Lower leg skin (tissue), 4 donors: ENCODE data around the gene FUBP1. TPM values are rescaled to one million over a fixed set of nuclear protein-coding genes. Genes with fewer than 3 reads are reported as not detected.

ENCODE experiments used
- DNase-seq, 2 donors: peaks; one replicate each; pipeline ENCODE4 v3.0.0-alpha.2; 2019; ENCODE audit warnings: low spot score in 2 of 2
- H3K4me3 ChIP-seq: fragments of 200-600 bp; sonication (generic); 2 replicates; pipeline ENCODE4 v1.5.1; 2017; ENCODE audit warnings: mild to moderate bottlenecking, low read depth; ENCODE audit not compliant: poor library complexity, severe bottlenecking
- CTCF ChIP-seq, 3 donors: fragments of 450-650 bp; IDR thresholded peaks; one replicate each; pipeline ENCODE4 v1.5.1; 2016; ENCODE audit warnings: antibody characterized with exemption in 3 of 3, mild to moderate bottlenecking in 3 of 3, moderate library complexity in 2 of 3
- POLR2A ChIP-seq, 2 donors: fragments of 450-650 bp; IDR thresholded peaks; one replicate each; pipeline ENCODE4 v1.6.1; 2016 to 2017; ENCODE audit warnings: antibody characterized with exemption in 2 of 2, mild to moderate bottlenecking in 1 of 2, moderate library complexity in 1 of 2
- WGBS, 2 donors: methylation state at CpG; one replicate each; pipeline ENCODE4 v1.1.5; 2018; 5-methylcytosine and 5-hydroxymethylcytosine counted together
- intact Hi-C: fragments of 100-400 bp; cut with DNase I; formaldehyde crosslinking; loops from one replicate; pipeline ENCODE4 v1.15.0; 2023; ENCODE audit warnings: low total_unique reads
- total RNA-seq, 4 donors: library from RNA; depleted of rRNA; stranded (reverse); fragments of >200 nt; gene quantifications; one replicate each; pipeline ENCODE4 v1.1.0, GENCODE V29; 2016

The FUBP1 gene
- total RNA-seq, 4 donors from 2014 or later = 48.7 to 105 (median 58.9) TPM

- no peak for DNase-seq
- 81 to 87% methylated on average over 3 of the region's 3 CpGs for WGBS, 2 donors
- TF ChIP-seq CTCF (IDR thresholded peaks at IDR 0.05) (no peak), POLR2A (IDR thresholded peaks at IDR 0.05) (no peak)
- no peak overlapping the region for H3K4me3 ChIP-seq
- intact Hi-C loops = no loop called here
These were observed 15.3 kb upstream of the FUBP1 start for GRCh38 chr1:77994117-77994705.

GRCh38 chr1:77991638-77992037 lies 12.8 kb upstream of the FUBP1 start:
- DNase-seq = no peak
- TF ChIP-seq CTCF (IDR thresholded peaks at IDR 0.05) (no peak), POLR2A (IDR thresholded peaks at IDR 0.05) (no peak)
- intact Hi-C loops = no loop called here
- H3K4me3 ChIP-seq = no peak overlapping the region

- WGBS, 2 donors = 96 to 99% methylated on average over 3 of the region's 3 CpGs
These were observed 11.8 kb upstream of the FUBP1 start for GRCh38 chr1:77990629-77991204.

GRCh38 chr1:77989744-77990143 lies 10.9 kb upstream of the FUBP1 start:
- no peak overlapping the region for H3K4me3 ChIP-seq
- TF ChIP-seq CTCF (IDR thresholded peaks at IDR 0.05) = no peak
- TF ChIP-seq POLR2A (IDR thresholded peaks at IDR 0.05) = no peak
- no peak for DNase-seq
- 88 to 91% methylated on average over 2 of the region's 2 CpGs for WGBS, 2 donors
- intact Hi-C loops = no loop called here

More at GRCh38 chr1:77990629-77991204, 11.8 kb upstream of the FUBP1 start:
- no peak for DNase-seq
- H3K4me3 ChIP-seq = no peak overlapping the region
- TF ChIP-seq POLR2A (IDR thresholded peaks at IDR 0.05) (no peak), CTCF (IDR thresholded peaks at IDR 0.05) (no peak)
- intact Hi-C loops = no loop called here

- 95 to 100% methylated on average over 2 of the region's 2 CpGs for WGBS, 2 donors
- no peak overlapping the region for H3K4me3 ChIP-seq
- TF ChIP-seq POLR2A (IDR thresholded peaks at IDR 0.05) = no peak
- TF ChIP-seq CTCF (IDR thresholded peaks at IDR 0.05) = no peak
- intact Hi-C loops = no loop called here
- DNase-seq = no peak
These were observed 9.0 kb upstream of the FUBP1 start for GRCh38 chr1:77987919-77988318.

- intact Hi-C loops = no loop called here
- TF ChIP-seq CTCF (IDR thresholded peaks at IDR 0.05) (no peak), POLR2A (IDR thresholded peaks at IDR 0.05) (no peak)
- no peak for DNase-seq
- H3K4me3 ChIP-seq = no peak overlapping the region
These were observed 7.9 kb upstream of the FUBP1 start for GRCh38 chr1:77986810-77987209.
